Lower leg skin (tissue), 4 donors: ENCODE results near the gene RAB5B. TPM values are rescaled to one million over a fixed set of nuclear protein-coding genes. Genes with fewer than 3 reads are reported as not detected.

ENCODE experiments used
- DNase-seq, 2 donors: peaks; one replicate each; pipeline ENCODE4 v3.0.0-alpha.2; 2019; ENCODE audit warnings: low spot score in 2 of 2
- H3K4me3 ChIP-seq: fragments of 200-600 bp; sonication (generic); 2 replicates; pipeline ENCODE4 v1.5.1; 2017; ENCODE audit warnings: mild to moderate bottlenecking, low read depth; ENCODE audit not compliant: poor library complexity, severe bottlenecking
- POLR2A ChIP-seq, 2 donors: fragments of 450-650 bp; IDR thresholded peaks; one replicate each; pipeline ENCODE4 v1.6.1; 2016 to 2017; ENCODE audit warnings: antibody characterized with exemption in 2 of 2, mild to moderate bottlenecking in 1 of 2, moderate library complexity in 1 of 2
- WGBS, 2 donors: methylation state at CpG; one replicate each; pipeline ENCODE4 v1.1.5; 2018; 5-methylcytosine and 5-hydroxymethylcytosine counted together
- intact Hi-C: fragments of 100-400 bp; cut with DNase I; formaldehyde crosslinking; loops from one replicate; pipeline ENCODE4 v1.15.0; 2023; ENCODE audit warnings: low total_unique reads
- total RNA-seq, 4 donors: library from RNA; depleted of rRNA; stranded (reverse); fragments of >200 nt; gene quantifications; one replicate each; pipeline ENCODE4 v1.1.0, GENCODE V29; 2016
- TF ChIP-seq, protein P1 (sequence below), 3 donors: fragments of 450-650 bp; IDR thresholded peaks; one replicate each; pipeline ENCODE4 v1.5.1; 2016; ENCODE audit warnings: antibody characterized with exemption in 3 of 3, mild to moderate bottlenecking in 3 of 3, moderate library complexity in 2 of 3

Gene RAB5B
- total RNA-seq, 4 donors from 2014 or later: 96.9 to 141 (median 129) TPM

- DNase-seq: peak in 1 of 2 donors; percentile 12
- intact Hi-C loops: no loop called here
- WGBS, 2 donors: 72 to 87% methylated on average over 2 of the region's 2 CpGs
- TF ChIP-seq POLR2A (IDR thresholded peaks at IDR 0.05): no peak
- TF ChIP-seq, protein P1, sequence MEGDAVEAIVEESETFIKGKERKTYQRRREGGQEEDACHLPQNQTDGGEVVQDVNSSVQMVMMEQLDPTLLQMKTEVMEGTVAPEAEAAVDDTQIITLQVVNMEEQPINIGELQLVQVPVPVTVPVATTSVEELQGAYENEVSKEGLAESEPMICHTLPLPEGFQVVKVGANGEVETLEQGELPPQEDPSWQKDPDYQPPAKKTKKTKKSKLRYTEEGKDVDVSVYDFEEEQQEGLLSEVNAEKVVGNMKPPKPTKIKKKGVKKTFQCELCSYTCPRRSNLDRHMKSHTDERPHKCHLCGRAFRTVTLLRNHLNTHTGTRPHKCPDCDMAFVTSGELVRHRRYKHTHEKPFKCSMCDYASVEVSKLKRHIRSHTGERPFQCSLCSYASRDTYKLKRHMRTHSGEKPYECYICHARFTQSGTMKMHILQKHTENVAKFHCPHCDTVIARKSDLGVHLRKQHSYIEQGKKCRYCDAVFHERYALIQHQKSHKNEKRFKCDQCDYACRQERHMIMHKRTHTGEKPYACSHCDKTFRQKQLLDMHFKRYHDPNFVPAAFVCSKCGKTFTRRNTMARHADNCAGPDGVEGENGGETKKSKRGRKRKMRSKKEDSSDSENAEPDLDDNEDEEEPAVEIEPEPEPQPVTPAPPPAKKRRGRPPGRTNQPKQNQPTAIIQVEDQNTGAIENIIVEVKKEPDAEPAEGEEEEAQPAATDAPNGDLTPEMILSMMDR (IDR thresholded peaks at IDR 0.05): no peak
- H3K4me3 ChIP-seq: no peak overlapping the region
Observed at GRCh38 chr12:55937981-55938380, 35.9 kb upstream of the RAB5B start.

DNA sequence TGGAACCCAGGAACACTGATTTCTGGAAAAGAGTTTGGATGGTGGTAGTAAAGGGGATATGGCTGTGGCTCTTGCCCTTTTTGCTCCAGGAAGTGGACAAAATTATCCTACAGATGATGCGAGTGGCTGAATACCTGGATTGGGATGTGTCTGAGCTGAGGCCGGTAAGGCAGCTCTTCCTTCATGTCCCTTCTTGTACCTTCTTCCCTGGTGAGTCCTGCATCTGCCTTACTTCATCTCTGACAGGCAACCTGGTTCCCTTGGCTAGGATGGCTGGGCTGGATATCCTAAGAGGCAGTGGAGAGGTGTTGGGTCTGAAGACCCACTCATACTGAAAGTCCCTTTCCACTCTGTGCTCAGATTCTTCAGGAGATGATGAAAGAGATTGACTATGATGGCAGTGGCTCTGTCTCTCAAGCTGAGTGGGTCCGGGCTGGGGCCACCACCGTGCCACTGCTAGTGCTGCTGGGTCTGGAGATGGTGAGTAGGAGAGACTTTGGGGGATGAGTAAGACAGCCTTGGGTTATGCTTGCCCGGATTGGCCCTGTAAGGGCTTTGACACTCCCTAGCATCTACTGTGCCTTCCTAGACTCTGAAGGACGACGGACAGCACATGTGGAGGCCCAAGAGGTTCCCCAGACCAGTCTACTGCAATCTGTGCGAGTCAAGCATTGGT lies 34.9 kb upstream of the RAB5B start:
- H3K4me3 ChIP-seq: no peak overlapping the region
- 66 to 74% methylated on average over 8 of the region's 8 CpGs for WGBS, 2 donors
- intact Hi-C loops: no loop called here
- DNase-seq: no peak
- TF ChIP-seq, protein P1 (IDR thresholded peaks at IDR 0.05): no peak
- TF ChIP-seq POLR2A (IDR thresholded peaks at IDR 0.05): no peak

DNA sequence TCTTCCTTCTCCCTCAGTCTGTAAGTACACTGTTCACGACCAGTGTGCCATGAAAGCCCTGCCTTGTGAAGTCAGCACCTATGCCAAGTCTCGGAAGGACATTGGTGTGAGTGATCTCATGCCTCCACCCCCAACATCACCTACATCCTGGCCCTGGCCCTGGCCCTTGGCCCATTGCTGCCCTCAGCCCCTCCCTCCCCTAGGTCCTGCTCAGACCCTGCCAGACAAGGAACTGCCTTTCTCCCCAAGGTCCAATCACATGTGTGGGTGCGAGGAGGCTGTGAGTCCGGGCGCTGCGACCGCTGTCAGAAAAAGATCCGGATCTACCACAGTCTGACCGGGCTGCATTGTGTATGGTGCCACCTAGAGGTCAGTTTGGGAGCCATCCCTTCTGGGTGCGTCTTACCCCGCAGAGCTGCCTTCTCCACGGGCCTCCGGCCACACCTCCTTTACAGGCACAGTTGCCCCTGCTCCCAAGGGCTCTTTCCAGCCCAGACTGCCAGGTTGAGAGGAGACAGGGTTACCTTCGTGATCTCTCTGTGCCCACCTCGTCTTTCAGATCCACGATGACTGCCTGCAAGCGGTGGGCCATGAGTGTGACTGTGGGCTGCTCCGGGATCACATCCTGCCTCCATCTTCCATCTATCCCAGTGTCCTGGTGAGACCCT lies 33.7 kb upstream of the RAB5B start:
- intact Hi-C loops: loop anchor here (5.0 kb wide), 1 partner anchor 203 kb away; no protein-coding TSS in a partner anchor
- TF ChIP-seq POLR2A (IDR thresholded peaks at IDR 0.05): no peak
- TF ChIP-seq, protein P1 (IDR thresholded peaks at IDR 0.05): peak in 1 of 3 donors; percentile 84
- 15% methylated on average over 18 of the region's 18 CpGs for WGBS, 2 donors
- no peak overlapping the region for H3K4me3 ChIP-seq
- peak; percentile 85 to 97 for DNase-seq

DNA sequence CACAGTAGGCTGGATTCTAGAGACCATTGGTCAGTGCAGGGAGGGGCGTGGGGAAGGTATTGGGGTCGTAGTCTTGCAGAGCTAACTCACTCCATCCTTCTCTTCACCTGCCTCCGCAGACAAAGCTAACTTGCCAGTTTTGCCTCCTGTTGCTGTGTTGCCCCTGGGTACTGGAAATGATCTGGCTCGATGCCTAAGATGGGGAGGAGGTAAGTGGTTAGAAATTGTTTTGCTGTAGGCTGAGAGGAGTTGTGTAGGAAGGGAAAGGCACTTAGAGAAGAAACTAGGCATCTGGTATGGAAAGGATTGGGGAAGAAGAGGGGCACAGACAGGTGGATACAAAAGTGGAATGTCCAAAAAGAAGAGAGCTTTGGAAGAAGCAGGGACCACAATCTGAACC lies 31.8 kb upstream of the RAB5B start:
- WGBS, 2 donors: 50 to 51% methylated on average over 4 of the region's 4 CpGs
- no peak for DNase-seq
- TF ChIP-seq, protein P1 (IDR thresholded peaks at IDR 0.05): no peak
- no peak for TF ChIP-seq POLR2A (IDR thresholded peaks at IDR 0.05)
- no peak overlapping the region for H3K4me3 ChIP-seq
- intact Hi-C loops: loop anchor here (5.0 kb wide), 1 partner anchor 205 kb away; no protein-coding TSS in a partner anchor

GRCh38 chr12:55942577-55943136 lies 31.2 kb upstream of the RAB5B start:
- 81 to 97% methylated on average over 1 of the region's 1 CpG for WGBS, 2 donors
- no peak overlapping the region for H3K4me3 ChIP-seq
- DNase-seq: no peak
- TF ChIP-seq, protein P1 (IDR thresholded peaks at IDR 0.05): no peak
- no peak for TF ChIP-seq POLR2A (IDR thresholded peaks at IDR 0.05)
- intact Hi-C loops: loop anchor here (5.0 kb wide), 1 partner anchor 205 kb away; no protein-coding TSS in a partner anchor
